Measurements from ENCODE around the gene FAM107B.

The FAM107B gene

GRCh38 chr10:14571866-14572507 is 202.7 kb downstream of the FAM107B start:
- TF ChIP-seq, protein P1, sequence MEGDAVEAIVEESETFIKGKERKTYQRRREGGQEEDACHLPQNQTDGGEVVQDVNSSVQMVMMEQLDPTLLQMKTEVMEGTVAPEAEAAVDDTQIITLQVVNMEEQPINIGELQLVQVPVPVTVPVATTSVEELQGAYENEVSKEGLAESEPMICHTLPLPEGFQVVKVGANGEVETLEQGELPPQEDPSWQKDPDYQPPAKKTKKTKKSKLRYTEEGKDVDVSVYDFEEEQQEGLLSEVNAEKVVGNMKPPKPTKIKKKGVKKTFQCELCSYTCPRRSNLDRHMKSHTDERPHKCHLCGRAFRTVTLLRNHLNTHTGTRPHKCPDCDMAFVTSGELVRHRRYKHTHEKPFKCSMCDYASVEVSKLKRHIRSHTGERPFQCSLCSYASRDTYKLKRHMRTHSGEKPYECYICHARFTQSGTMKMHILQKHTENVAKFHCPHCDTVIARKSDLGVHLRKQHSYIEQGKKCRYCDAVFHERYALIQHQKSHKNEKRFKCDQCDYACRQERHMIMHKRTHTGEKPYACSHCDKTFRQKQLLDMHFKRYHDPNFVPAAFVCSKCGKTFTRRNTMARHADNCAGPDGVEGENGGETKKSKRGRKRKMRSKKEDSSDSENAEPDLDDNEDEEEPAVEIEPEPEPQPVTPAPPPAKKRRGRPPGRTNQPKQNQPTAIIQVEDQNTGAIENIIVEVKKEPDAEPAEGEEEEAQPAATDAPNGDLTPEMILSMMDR (IDR thresholded peaks at IDR 0.05): no peak
- intact Hi-C loops (cut with DNase I; ENCODE audit: low total_unique reads): no loop called here
- DNase-seq: peak; percentile 64 to 90
- Histone ChIP-seq H3K4me3 (no peak overlapping the region), H3K4me1 (peaks cover 0 to 23% (median 10%) of the 10 kb centered on the region in 4 donors), H3K9me3 (no peaks in the 10 kb centered on the region), H3K27ac (peak overlapping the region; percentile 63 to 68), H3K36me3 (peaks cover 0 to 6% (median 5%) of the 10 kb centered on the region in 3 donors), H3K27me3 (no peaks in the 10 kb centered on the region)

DNA sequence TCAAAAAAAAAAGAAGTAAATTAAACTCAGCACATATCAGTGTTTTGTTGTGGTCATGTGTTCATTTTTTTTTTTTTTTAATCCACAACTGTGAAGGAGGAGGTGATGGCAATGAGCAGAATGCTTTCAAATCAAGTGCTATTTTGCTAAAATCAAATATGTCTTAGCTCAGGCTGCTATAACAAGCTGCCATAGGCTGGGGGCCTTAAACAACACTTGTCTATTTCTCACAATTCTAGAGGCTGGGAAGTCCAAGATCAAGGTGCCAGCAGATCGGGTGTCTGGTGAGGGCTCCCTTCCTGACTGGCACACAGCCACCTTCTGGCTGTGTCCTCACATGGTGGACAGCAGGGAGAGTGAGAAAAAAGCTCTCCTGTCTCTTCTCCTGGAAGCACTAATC is 203.9 kb downstream of the FAM107B start:
- Histone ChIP-seq H3K4me1 (peaks cover 0 to 23% (median 10%) of the 10 kb centered on the region in 4 donors), H3K27ac (peak overlapping the region in 1 of 2 donors; percentile 68), H3K36me3 (peaks cover 0 to 14% (median 6%) of the 10 kb centered on the region in 3 donors), H3K9me3 (no peaks in the 10 kb centered on the region), H3K4me3 (no peak overlapping the region), H3K27me3 (no peaks in the 10 kb centered on the region)
- intact Hi-C loops (cut with DNase I; ENCODE audit: low total_unique reads): no loop called here
- TF ChIP-seq, protein P1 (IDR thresholded peaks at IDR 0.05): no peak
- DNase-seq: no peak

DNA sequence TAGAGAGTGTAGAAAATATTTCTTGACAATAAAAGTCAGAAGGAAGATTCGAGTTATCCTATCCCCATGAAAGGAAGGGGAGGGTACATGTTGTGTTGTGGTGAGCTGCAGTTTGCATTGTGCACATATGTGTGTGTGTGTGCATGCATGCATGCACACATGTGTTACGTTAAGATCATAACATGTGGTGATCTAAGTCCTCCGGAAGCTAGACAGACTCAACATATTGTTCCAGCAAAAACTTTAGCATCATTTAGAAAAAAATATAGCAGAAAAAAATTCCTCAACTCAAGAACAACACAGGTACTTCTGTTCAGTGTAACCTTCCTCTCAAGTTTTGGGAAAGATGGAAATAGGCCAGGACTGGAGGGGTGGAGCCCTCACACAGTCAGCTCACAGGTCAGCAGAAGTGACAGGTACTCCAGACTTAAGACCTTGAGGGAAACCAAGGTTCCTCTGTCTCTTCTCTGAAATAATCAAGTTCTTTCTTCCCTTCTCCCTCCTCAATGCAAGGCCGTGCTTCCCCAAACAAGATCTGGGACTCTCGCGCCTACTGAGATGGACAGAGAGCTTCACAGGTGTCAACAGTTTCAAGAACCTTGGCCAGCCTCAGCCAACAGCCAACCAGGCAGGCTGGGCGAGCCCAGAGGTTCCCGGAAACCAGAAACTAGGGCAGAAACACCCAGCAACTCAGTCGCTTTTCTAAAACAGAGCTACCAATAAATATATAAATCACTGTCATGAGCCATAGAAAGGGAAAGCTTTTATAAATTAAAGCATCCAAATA is 205.2 kb downstream of the FAM107B start:
- peaks cover 0 to 15% (median 6%) of the 10 kb centered on the region in 3 donors for H3K36me3 ChIP-seq
- H3K27me3 ChIP-seq: no peaks in the 10 kb centered on the region
- H3K27ac ChIP-seq: no peak overlapping the region
- TF ChIP-seq, protein P1 (IDR thresholded peaks at IDR 0.05): no peak
- intact Hi-C loops (cut with DNase I; ENCODE audit: low total_unique reads): no loop called here
- H3K4me3 ChIP-seq: no peak overlapping the region
- no peaks in the 10 kb centered on the region for H3K9me3 ChIP-seq
- DNase-seq: no peak
- peaks cover 0 to 23% (median 10%) of the 10 kb centered on the region in 4 donors for H3K4me1 ChIP-seq

DNA sequence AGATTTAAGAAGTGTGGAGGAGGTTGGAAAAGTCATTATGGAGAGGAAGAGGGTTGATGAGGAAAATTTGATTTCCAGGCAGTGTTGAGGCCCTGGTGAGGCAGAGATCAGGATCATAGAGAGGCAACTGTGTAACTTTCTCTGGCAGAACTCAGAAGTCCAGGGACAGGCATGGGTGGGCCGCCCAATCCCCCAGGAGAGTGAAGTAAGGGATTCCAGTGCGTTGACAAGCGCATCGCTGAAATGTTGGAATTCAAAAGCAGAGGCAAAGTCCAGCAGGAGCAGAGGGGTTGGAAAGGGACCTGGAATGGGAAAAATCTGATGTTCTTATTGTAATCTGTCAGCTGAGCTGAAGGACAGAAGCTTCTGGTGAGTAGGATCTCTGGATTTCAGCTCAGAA is 207.3 kb downstream of the FAM107B start:
- Histone ChIP-seq H3K9me3 (no peaks in the 10 kb centered on the region), H3K36me3 (peaks cover 0 to 15% (median 6%) of the 10 kb centered on the region in 3 donors), H3K4me3 (no peak overlapping the region), H3K27me3 (no peaks in the 10 kb centered on the region), H3K27ac (no peak overlapping the region), H3K4me1 (peaks cover 0 to 23% (median 10%) of the 10 kb centered on the region in 4 donors)
- TF ChIP-seq, protein P1 (IDR thresholded peaks at IDR 0.05): no peak
- intact Hi-C loops (cut with DNase I; ENCODE audit: low total_unique reads): no loop called here
- DNase-seq: no peak

DNA sequence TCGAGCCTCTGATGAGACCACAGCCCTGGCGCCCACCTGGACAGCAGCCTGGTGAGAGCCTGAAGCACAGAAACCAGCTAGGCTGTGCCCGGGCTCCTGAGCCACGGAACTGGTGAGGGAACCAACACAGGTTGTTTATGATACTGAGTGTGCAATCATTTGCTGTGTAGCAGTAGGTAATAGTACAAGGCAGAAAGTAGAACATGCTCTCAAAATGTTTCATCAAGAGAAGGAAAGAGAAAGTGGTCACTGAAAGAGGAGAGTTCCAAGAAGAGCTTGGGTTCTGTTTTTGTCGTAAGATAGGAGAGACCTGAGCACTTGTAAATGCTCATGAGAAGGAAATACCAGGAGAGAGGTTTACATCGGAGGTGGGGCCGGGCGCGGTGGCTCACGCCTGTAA is 208.2 kb downstream of the FAM107B start:
- peaks cover 0 to 14% (median 2%) of the 10 kb centered on the region in 4 donors for H3K4me1 ChIP-seq
- no peaks in the 10 kb centered on the region for H3K9me3 ChIP-seq
- TF ChIP-seq, protein P1 (IDR thresholded peaks at IDR 0.05): no peak
- no peak for DNase-seq
- no peaks in the 10 kb centered on the region for H3K27me3 ChIP-seq
- no peak overlapping the region for H3K4me3 ChIP-seq
- no peak overlapping the region for H3K27ac ChIP-seq
- H3K36me3 ChIP-seq: peaks cover 0 to 15% (median 6%) of the 10 kb centered on the region in 3 donors
- intact Hi-C loops (cut with DNase I; ENCODE audit: low total_unique reads): no loop called here

All from tibial artery (tissue), 4 donors.